ENCODE results near the gene PRKCH.

DNA sequence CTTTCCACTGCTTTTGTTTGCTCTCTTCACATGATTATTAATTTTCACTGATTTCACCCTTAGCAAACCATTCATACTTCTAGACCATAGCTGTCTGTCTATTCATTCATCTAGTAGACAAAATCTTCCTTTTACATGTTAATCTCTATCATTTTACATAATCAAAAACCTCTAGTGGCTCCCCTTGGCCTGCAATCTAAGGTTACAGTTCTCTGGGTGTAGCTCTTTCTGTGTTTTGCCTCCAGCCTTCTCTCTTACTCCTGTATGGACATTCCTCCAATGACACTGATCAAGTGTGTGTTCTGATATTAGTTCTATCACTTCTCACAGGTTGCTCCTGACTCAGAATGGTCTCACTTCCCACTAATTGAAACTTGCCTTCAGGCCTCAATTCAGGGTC, 56.4 kb downstream of the PRKCH start:
- TF ChIP-seq CREM (IDR thresholded peaks at IDR 0.05; ENCODE audit: low read depth) (no peak), SMAD5 (IDR thresholded peaks at IDR 0.05; ENCODE audit: low read depth) (no peak), ZNF207 (IDR thresholded peaks at IDR 0.05; ENCODE audit: borderline replicate concordance) (no peak), NFXL1 (IDR thresholded peaks at IDR 0.05; ENCODE audit: borderline replicate concordance) (no peak), POLR2AphosphoS5 (IDR thresholded peaks at IDR 0.05; ENCODE audit: low read length) (no peak), WRNIP1 (IDR thresholded peaks at IDR 0.05; ENCODE audit: borderline replicate concordance, low read depth, low read length) (no peak), ESRRA (IDR thresholded peaks at IDR 0.05; ENCODE audit: low read length) (no peak), RAD51 (IDR thresholded peaks at IDR 0.05) (no peak)
- TF ChIP-seq, protein P1, sequence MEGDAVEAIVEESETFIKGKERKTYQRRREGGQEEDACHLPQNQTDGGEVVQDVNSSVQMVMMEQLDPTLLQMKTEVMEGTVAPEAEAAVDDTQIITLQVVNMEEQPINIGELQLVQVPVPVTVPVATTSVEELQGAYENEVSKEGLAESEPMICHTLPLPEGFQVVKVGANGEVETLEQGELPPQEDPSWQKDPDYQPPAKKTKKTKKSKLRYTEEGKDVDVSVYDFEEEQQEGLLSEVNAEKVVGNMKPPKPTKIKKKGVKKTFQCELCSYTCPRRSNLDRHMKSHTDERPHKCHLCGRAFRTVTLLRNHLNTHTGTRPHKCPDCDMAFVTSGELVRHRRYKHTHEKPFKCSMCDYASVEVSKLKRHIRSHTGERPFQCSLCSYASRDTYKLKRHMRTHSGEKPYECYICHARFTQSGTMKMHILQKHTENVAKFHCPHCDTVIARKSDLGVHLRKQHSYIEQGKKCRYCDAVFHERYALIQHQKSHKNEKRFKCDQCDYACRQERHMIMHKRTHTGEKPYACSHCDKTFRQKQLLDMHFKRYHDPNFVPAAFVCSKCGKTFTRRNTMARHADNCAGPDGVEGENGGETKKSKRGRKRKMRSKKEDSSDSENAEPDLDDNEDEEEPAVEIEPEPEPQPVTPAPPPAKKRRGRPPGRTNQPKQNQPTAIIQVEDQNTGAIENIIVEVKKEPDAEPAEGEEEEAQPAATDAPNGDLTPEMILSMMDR (IDR thresholded peaks at IDR 0.05 in 2 of 3, conservative IDR thresholded peaks at IDR 0.05 in 1 of 3; ENCODE audit: control insufficient read depth in 2 of 3, extremely low read depth in 1 of 3, insufficient read depth in 1 of 3, low read depth in 3 of 3, low read length in 3 of 3), result no peak
- TF ChIP-seq, protein P2, sequence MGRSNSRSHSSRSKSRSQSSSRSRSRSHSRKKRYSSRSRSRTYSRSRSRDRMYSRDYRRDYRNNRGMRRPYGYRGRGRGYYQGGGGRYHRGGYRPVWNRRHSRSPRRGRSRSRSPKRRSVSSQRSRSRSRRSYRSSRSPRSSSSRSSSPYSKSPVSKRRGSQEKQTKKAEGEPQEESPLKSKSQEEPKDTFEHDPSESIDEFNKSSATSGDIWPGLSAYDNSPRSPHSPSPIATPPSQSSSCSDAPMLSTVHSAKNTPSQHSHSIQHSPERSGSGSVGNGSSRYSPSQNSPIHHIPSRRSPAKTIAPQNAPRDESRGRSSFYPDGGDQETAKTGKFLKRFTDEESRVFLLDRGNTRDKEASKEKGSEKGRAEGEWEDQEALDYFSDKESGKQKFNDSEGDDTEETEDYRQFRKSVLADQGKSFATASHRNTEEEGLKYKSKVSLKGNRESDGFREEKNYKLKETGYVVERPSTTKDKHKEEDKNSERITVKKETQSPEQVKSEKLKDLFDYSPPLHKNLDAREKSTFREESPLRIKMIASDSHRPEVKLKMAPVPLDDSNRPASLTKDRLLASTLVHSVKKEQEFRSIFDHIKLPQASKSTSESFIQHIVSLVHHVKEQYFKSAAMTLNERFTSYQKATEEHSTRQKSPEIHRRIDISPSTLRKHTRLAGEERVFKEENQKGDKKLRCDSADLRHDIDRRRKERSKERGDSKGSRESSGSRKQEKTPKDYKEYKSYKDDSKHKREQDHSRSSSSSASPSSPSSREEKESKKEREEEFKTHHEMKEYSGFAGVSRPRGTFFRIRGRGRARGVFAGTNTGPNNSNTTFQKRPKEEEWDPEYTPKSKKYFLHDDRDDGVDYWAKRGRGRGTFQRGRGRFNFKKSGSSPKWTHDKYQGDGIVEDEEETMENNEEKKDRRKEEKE (IDR thresholded peaks at IDR 0.05), result no peak

Data from GM12878 (cell line).